BLaER1 (cell line): ENCODE results near the gene RNF5.
"Not testable (repeated sequence)": the region's sequence is repeated elsewhere in the genome, so short reads cannot be mapped to it uniquely, and the experiment has no call there.

Experiments
- H3K27ac ChIP-seq: shearing (Covaris generic); formaldehyde crosslinking; 2 replicates; pipeline ENCODE4 v1.8.1; 2022
- H3K27me3 ChIP-seq: shearing (Covaris generic); formaldehyde crosslinking; 2 replicates; pipeline ENCODE4 v1.8.1; 2022
- H3K36me3 ChIP-seq: shearing (Covaris generic); formaldehyde crosslinking; 2 replicates; pipeline ENCODE4 v1.8.1; 2022
- H3K4me1 ChIP-seq: shearing (Covaris generic); formaldehyde crosslinking; 2 replicates; pipeline ENCODE4 v1.8.1; 2022
- H3K4me2 ChIP-seq: shearing (Covaris generic); formaldehyde crosslinking; 2 replicates; pipeline ENCODE4 v1.8.1; 2022
- H3K4me3 ChIP-seq: shearing (Covaris generic); formaldehyde crosslinking; 2 replicates; pipeline ENCODE4 v1.8.1; 2022
- H3K9ac ChIP-seq: shearing (Covaris generic); formaldehyde crosslinking; 2 replicates; pipeline ENCODE4 v1.8.1; 2022
- H3K9me3 ChIP-seq: shearing (Covaris generic); formaldehyde crosslinking; 2 replicates; pipeline ENCODE4 v1.8.1; 2022
- H4K20me1 ChIP-seq: shearing (Covaris generic); formaldehyde crosslinking; 2 replicates; pipeline ENCODE4 v1.8.1; 2022
- Cebpa-rat ChIP-seq: shearing (Covaris generic); IDR thresholded peaks from 2 replicates; pipeline ENCODE4 v1.8.1; 2022

The RNF5 gene

DNA sequence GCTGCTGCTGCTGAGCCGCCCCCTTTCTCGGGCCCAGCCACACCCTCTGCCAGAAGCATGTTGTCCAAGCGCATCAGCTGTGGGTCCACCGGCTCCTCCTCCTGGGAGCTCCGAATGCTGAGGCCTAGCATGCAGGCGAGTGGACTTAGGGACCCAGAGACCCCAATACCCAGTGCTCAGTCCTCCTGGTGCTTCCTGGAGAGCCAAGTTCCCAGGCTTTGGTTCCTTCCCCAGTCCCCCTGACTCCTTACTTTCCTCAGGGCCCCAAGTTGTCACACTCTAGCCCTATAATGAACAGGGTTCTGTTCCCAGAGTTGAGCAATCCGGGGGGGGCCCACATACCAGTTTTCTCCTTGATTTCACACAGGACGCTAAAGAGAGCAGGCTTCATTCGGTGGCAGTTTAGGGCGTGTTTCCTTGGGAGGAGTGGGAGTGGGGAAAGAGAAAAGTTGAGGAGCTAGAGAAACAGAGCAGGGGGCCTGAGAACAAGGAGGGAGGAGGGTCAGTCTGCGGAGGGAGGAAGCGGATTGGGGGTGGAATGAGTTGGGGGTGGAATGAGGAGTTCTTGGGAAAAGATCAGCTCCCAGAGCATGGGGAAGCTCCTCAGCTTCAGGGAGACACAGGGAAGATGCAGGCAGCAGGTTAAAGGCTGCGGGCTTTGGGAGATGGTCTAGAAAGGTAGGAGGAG, 10.3 kb downstream of the RNF5 start:
- Histone ChIP-seq H3K27me3 (no peaks in the 10 kb centered on the region), H3K4me1 (peaks cover 59% of the 10 kb centered on the region), H3K27ac (peak overlapping the region; percentile 94), H3K4me3 (peak overlapping the region; percentile 80), H3K9me3 (no peaks in the 10 kb centered on the region), H3K9ac (peak overlapping the region; percentile 95), H4K20me1 (no peaks in the 10 kb centered on the region; the same call in 1 of the 2 replicates), H3K4me2 (peak overlapping the region; percentile 98), H3K36me3 (peaks cover 35% of the 10 kb centered on the region)
- TF ChIP-seq Cebpa-rat = no peak

DNA sequence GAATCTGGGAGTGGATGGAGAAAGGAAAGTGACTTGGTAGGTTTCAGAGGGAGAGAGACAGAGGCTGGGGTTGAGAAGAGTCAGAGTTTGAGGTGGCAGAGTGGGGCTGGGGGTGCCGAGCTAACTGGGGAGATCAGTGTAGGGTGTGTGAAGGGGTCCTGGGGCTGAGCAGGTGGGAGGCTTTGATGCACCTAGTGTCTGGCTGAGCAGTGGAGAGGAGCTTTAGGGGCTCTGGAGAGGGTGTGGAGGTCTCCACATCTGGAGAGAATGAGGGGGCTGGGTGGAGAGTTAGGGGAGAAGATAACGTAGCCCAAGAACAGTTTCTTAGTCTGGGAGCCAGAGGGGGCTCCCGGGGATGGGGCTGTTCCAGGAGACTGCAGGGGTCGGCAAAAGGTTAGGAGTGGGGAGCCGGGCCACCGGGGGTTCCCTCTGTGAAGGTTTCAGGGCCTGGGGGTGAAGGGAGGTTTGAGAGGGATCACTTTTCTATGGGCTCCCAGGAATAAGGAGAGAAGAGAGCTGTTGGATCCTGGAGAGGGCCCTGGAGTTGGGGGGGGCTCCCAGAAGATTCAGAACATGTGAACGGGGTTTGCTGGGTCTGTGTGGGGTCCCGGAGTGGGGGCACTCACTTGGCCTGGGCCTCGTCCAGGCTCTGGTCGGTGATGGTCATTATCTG, 11.0 kb downstream of the RNF5 start:
- Histone ChIP-seq H3K27me3 (no peaks in the 10 kb centered on the region), H3K4me2 (peak overlapping the region; percentile 98), H3K9ac (peak overlapping the region; percentile 95), H3K27ac (peak overlapping the region; percentile 94), H4K20me1 (no peaks in the 10 kb centered on the region; the same call in 1 of the 2 replicates), H3K4me1 (peaks cover 66% of the 10 kb centered on the region), H3K4me3 (peak overlapping the region; percentile 80), H3K9me3 (no peaks in the 10 kb centered on the region), H3K36me3 (peaks cover 28% of the 10 kb centered on the region)
- no peak for TF ChIP-seq Cebpa-rat

DNA sequence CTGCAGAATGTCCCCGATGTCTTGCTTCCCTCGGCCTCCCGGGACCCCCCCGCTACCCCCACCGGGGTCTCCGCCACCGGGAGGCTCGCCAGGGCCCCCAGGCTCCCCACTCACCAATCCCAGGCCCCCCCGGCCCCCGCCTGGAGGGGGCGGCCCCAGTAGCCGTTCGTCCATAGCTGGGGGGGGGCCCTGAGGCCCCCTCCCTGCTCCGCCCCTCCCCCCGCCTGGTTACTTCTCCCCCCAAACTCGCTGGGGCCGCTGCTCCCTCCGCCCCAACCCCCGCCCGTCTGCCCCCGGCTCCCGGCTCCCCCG, 11.5 kb downstream of the RNF5 start:
- H3K9ac ChIP-seq = peak overlapping the region; percentile 95
- peak overlapping the region; percentile 94 for H3K27ac ChIP-seq
- H3K4me3 ChIP-seq = peak overlapping the region; percentile 80
- TF ChIP-seq Cebpa-rat = no peak
- H3K27me3 ChIP-seq = no peaks in the 10 kb centered on the region
- no peaks in the 10 kb centered on the region; the same call in 1 of the 2 replicates for H4K20me1 ChIP-seq
- H3K36me3 ChIP-seq = peaks cover 26% of the 10 kb centered on the region
- no peaks in the 10 kb centered on the region for H3K9me3 ChIP-seq
- H3K4me1 ChIP-seq = peaks cover 70% of the 10 kb centered on the region
- peak overlapping the region; percentile 98 for H3K4me2 ChIP-seq

DNA sequence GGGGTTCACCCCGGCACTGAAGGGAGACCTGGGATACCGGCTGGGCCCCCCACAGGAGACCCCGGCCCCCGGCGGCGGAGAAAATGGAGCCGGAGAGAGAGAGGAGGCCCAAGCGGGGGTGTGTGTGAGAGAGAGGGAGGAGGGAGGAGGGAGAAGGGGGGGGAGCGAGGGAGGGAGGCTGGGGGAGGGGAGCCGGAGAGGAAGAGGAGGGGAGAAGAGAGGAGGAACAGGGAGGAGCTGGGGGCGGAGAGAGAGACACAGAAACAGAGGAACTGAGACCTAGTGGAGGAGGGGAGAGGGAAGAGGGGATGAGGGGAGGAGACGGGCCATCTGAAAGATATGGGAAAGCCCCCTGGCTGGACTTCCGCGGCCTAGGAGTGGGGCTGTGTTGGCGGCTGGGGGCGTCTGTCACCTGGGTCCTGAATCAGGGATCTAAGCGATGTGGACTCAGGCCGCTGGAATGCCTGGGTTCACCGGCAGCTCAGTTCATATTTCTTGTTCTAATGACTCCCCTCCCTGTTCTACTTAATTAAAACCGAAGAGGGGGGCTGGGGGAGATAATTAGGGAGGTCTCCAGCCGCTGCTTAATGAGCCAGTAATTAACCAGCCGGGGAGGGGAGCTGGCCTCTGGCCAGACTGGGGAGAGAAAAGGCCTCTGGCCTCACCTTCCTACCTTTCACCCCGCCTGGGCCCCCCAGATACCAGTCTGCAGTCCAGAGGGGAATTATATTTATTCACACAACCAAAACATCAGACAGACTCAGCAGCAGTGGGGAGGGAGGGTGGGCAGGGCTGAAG, 12.0 kb downstream of the RNF5 start, which contains the start of gene PBX2:
TSS of gene PBX2 (minus strand) at position 149 of the 798 bp plus-strand sequence. CDS start 287 bp downstream, outside the sequence.
- peak within 1 kb of the TSS; percentile 80 for H3K4me3 ChIP-seq
- peaks cover 26% of the 10 kb centered on the region for H3K36me3 ChIP-seq
- H4K20me1 ChIP-seq = no peaks in the 10 kb centered on the region; the same call in 1 of the 2 replicates
- no peaks in the 10 kb centered on the region for H3K9me3 ChIP-seq
- H3K27ac ChIP-seq = peak within 1 kb of the TSS; percentile 95
- TF ChIP-seq Cebpa-rat = no peak
- peaks cover 76% of the 10 kb centered on the region for H3K4me1 ChIP-seq
- no peaks in the 10 kb centered on the region for H3K27me3 ChIP-seq
- peak within 1 kb of the TSS; percentile 95 for H3K9ac ChIP-seq
- H3K4me2 ChIP-seq = peak within 1 kb of the TSS; percentile 99

DNA sequence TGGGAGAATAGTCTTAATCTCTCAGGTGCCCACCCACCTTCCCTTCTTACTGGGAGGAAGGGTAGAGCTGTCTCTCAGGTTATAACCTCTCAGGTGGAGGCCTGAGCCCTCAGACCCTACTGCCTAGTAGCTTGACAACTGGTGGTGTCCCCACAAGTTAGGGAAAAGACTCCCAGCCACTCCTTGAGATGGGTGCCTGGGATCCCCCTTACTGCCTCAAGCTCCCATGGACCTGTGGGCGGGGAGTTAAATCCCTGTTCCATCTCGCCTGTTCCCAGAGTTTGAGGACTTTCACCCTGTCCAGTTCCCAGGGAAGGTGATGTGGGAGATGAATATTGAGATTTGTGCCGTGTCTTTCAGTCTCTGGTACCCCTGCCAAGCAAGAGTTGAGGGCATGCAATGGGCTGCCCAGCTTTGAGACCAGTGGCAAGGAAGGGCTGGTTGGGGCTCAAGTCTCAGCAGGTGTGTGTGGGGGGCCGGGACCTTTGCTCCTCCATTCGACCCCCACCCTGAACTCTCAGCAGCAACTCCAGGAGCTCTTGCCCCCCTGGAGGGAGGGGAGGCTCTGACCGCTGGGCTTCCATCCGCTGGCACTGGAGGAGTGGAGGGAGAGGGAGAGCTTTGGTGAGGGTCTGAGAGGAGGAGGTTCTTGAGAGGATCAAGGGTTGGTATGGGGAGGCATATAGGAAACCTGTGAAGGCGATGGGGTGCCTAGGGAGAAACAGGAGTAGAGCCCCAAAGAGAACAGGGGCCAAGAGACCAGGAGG, 12.9 kb downstream of the RNF5 start:
- Histone ChIP-seq H3K4me3 (peak overlapping the region; percentile 80), H3K36me3 (peaks cover 23% of the 10 kb centered on the region), H3K27ac (peak overlapping the region; percentile 95), H3K4me2 (peak overlapping the region; percentile 99), H4K20me1 (no peaks in the 10 kb centered on the region; the same call in 1 of the 2 replicates), H3K9me3 (no peaks in the 10 kb centered on the region), H3K9ac (peak overlapping the region; percentile 85), H3K27me3 (no peaks in the 10 kb centered on the region), H3K4me1 (peaks cover 76% of the 10 kb centered on the region)
- TF ChIP-seq Cebpa-rat = no peak

DNA sequence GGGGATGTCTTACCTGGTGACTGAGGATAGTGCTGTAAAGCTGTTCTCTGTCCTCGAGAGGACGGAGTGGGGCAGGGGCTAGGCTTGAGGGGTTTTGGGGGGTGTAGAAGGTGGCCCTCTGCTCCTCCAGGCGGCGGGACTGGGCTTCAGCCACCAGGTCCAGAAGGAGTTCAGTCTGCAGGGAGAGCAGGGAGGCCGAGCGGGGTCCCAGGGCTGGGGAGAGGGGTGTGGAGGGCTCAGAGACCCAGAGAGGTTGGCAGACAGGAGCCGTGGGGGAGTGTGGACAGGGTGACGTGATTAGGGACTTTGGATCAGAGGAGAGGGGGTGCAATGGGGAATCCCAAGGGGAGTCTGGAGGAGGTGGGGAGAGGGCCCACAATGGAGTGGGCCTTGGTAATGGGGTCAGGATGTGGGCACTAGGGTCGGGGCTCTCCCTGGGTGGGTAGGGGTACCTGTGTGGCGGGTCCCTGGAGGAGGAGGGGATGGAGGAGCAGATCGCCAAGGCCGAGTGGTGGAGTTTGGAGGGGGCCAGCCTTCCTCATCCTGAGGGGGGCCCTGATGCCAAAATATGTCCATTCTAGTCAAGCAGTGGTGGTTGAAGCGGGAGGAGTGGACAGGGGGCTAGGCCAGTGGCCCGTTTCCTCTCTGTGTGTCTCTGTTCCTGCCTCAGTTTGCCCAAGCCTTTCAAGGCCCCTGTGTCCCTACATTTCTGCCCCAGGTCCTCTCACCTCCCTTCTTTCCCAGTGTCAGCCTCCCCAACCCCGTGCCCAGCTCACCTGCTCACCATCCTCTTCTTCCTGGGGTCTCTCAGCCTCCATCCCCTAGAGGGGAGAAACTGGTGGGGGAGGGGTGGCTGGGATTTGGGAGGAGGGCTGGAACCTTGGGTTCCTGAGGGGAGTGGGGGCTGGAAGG, 13.7 kb downstream of the RNF5 start:
- peak overlapping the region; percentile 95 for H3K27ac ChIP-seq
- H3K4me1 ChIP-seq = peaks cover 75% of the 10 kb centered on the region
- peak overlapping the region; percentile 80 for H3K4me3 ChIP-seq
- no peaks in the 10 kb centered on the region for H3K27me3 ChIP-seq
- peaks cover 14% of the 10 kb centered on the region for H3K36me3 ChIP-seq
- peak overlapping the region; percentile 99 for H3K4me2 ChIP-seq
- no peaks in the 10 kb centered on the region for H4K20me1 ChIP-seq
- H3K9me3 ChIP-seq = no peaks in the 10 kb centered on the region
- TF ChIP-seq Cebpa-rat = no peak
- peak overlapping the region; percentile 85 for H3K9ac ChIP-seq

DNA sequence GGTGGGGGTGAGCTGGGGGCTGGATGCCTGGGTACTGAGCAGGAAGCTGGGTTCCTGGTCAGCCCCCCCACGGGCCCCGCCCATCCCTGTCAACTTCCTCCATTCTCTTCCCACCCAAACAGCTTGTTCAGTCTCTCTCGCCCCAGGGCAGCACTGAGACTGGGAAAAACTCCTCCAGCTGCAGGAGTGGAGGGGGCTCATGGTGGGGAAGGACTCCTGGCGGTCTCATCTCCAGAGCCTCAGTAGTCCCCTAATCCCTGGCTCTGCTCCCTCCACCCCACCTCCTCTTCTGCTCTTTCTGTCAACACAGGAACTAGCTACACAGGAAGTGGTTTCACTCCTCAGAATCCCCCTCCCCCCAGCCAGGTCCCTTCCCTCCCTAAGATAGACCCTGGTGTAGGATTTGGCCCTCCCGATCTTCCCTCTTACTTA, 14.4 kb downstream of the RNF5 start, which contains the start of gene GPSM3:
TSS of gene GPSM3 (minus strand) at position 36 of the 432 bp plus-strand sequence. CDS start 130 bp downstream, outside the sequence.
- H3K4me3 ChIP-seq = peak within 1 kb of the TSS; percentile 80
- H4K20me1 ChIP-seq = no peaks in the 10 kb centered on the region
- H3K27ac ChIP-seq = peak within 1 kb of the TSS; percentile 95
- no peaks in the 10 kb centered on the region for H3K9me3 ChIP-seq
- H3K36me3 ChIP-seq = peaks cover 8% of the 10 kb centered on the region
- H3K4me2 ChIP-seq = peak within 1 kb of the TSS; percentile 99
- H3K27me3 ChIP-seq = no peaks in the 10 kb centered on the region
- peaks cover 75% of the 10 kb centered on the region for H3K4me1 ChIP-seq
- peak within 1 kb of the TSS; percentile 85 for H3K9ac ChIP-seq
- no peak for TF ChIP-seq Cebpa-rat

DNA sequence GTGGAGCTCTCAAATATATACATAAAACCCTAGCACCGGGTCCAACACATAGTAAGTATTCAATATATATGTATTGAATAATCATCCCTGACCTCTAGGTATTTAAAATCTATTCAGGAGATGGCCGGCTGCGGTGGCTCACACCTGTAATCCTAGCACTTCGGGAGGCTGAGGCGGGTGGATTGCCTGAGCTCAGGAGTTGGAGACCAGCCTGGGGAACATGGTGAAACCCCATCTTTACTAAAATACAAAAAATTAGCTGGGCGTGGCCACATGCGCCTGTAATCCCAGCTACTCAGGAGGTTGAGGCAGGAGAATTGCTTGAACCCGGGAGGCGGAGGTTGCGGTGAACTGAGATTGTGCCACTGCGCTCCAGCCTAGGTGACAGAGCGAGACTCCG, 14.9 kb downstream of the RNF5 start:
- peak overlapping the region; percentile 85 for H3K9ac ChIP-seq

More for the DNA sequence above, 14.9 kb downstream of the RNF5 start:
- H3K4me3 ChIP-seq = peak overlapping the region; percentile 80
- H3K36me3 ChIP-seq, H4K20me1 ChIP-seq, H3K27me3 ChIP-seq, H3K9me3 ChIP-seq: not testable (repeated sequence)
- peaks cover 70% of the 10 kb centered on the region for H3K4me1 ChIP-seq
- peak overlapping the region; percentile 95 for H3K27ac ChIP-seq
- H3K4me2 ChIP-seq = peak overlapping the region; percentile 99
